Activated naive CD4-positive, alpha-beta T cell treated with anti-CD3 and anti-CD28 coated beads, Interleukin-2, amount 50 U/mL, for 72 hours (primary cell): ENCODE measurements around the gene SLC30A2. TPM values are rescaled to one million over a fixed set of nuclear protein-coding genes. Genes with fewer than 3 reads are reported as not detected.

Experiments
- ATAC-seq, 2 donors: fragments of 150-1000 bp; cut with Tn5 transposase; 2 replicates each; pipeline ENCODE4 v1.10.0; 2021; ENCODE audit warnings: mild to moderate bottlenecking in 2 of 2, moderate library complexity in 2 of 2
- DNase-seq, 2 donors: peaks; one replicate each; pipeline ENCODE4 v3.0.0; 2021 to 2022; ENCODE audit warnings: low spot score in 2 of 2
- H3K27ac Mint-ChIP-seq, 2 donors: one replicate each; pipeline ENCODE4 v1.8.0; 2022; ENCODE audit warnings: mild to moderate bottlenecking in 2 of 2, mixed read lengths in 2 of 2
- H3K36me3 Mint-ChIP-seq, 2 donors: one replicate each; pipeline ENCODE4 v1.8.0; 2022; ENCODE audit warnings: mixed read lengths in 2 of 2
- H3K9me3 Mint-ChIP-seq, 2 donors: one replicate each; pipeline ENCODE4 v1.8.0; 2022; ENCODE audit warnings: mixed read lengths in 2 of 2
- total RNA-seq, 2 donors: library from RNA; stranded (reverse); gene quantifications; one replicate each; pipeline ENCODE4 v1.2.3, GENCODE V29; 2022

SLC30A2 gene
- total RNA-seq, 2 donors from 2014 or later: not detected

GRCh38 chr1:26034504-26035202 lies 11.3 kb downstream of the SLC30A2 start:
- Mint-ChIP-seq H3K27ac (no peak overlapping the region), H3K36me3 (no peaks in the 10 kb centered on the region), H3K9me3 (no peaks in the 10 kb centered on the region)
- ATAC-seq: no peak
- no peak for DNase-seq

- Mint-ChIP-seq H3K27ac (no peak overlapping the region), H3K9me3 (no peaks in the 10 kb centered on the region), H3K36me3 (no peaks in the 10 kb centered on the region)
- DNase-seq (no peak), ATAC-seq (no peak)
Measured at GRCh38 chr1:26032656-26033357, 13.1 kb downstream of the SLC30A2 start.

- Mint-ChIP-seq H3K36me3 (no peaks in the 10 kb centered on the region), H3K9me3 (no peaks in the 10 kb centered on the region), H3K27ac (no peak overlapping the region)
- ATAC-seq: no peak
- no peak for DNase-seq
Measured at GRCh38 chr1:26031611-26032220, 14.2 kb downstream of the SLC30A2 start.

GRCh38 chr1:26031196-26031595 lies 14.7 kb downstream of the SLC30A2 start:
- no peaks in the 10 kb centered on the region for H3K9me3 Mint-ChIP-seq
- H3K36me3 Mint-ChIP-seq: no peaks in the 10 kb centered on the region
- H3K27ac Mint-ChIP-seq: peak overlapping the region in 1 of 2 donors; percentile 56
- DNase-seq (no peak), ATAC-seq (no peak)

- DNase-seq: no peak
Measured at GRCh38 chr1:26029864-26030481, 15.9 kb downstream of the SLC30A2 start.

GRCh38 chr1:26029054-26029863 lies 16.7 kb downstream of the SLC30A2 start:
- no peak for ATAC-seq
- no peak overlapping the region for H3K27ac Mint-ChIP-seq
- no peak for DNase-seq
- no peaks in the 10 kb centered on the region for H3K36me3 Mint-ChIP-seq
- H3K9me3 Mint-ChIP-seq: no peaks in the 10 kb centered on the region

More at GRCh38 chr1:26029864-26030481, 15.9 kb downstream of the SLC30A2 start:
- Mint-ChIP-seq H3K9me3 (no peaks in the 10 kb centered on the region), H3K36me3 (no peaks in the 10 kb centered on the region), H3K27ac (no peak overlapping the region)
- no peak for ATAC-seq

GRCh38 chr1:26028490-26028980 lies 17.4 kb downstream of the SLC30A2 start:
- no peaks in the 10 kb centered on the region for H3K9me3 Mint-ChIP-seq
- ATAC-seq: no peak
- DNase-seq: no peak
- no peaks in the 10 kb centered on the region for H3K36me3 Mint-ChIP-seq
- no peak overlapping the region for H3K27ac Mint-ChIP-seq

GRCh38 chr1:26027716-26028489 lies 18.0 kb downstream of the SLC30A2 start:
- ATAC-seq (peak in 1 of 2 donors; percentile 54), DNase-seq (no peak)

GRCh38 chr1:26025517-26025916 lies 20.4 kb downstream of the SLC30A2 start:
- no peaks in the 10 kb centered on the region for H3K36me3 Mint-ChIP-seq
- no peaks in the 10 kb centered on the region for H3K9me3 Mint-ChIP-seq
- no peak overlapping the region for H3K27ac Mint-ChIP-seq
- no peak for DNase-seq
- ATAC-seq: no peak

More at GRCh38 chr1:26027716-26028489, 18.0 kb downstream of the SLC30A2 start:
- Mint-ChIP-seq H3K9me3 (no peaks in the 10 kb centered on the region), H3K27ac (no peak overlapping the region), H3K36me3 (no peaks in the 10 kb centered on the region)

- H3K36me3 Mint-ChIP-seq: no peaks in the 10 kb centered on the region
- H3K9me3 Mint-ChIP-seq: no peaks in the 10 kb centered on the region
- DNase-seq (no peak), ATAC-seq (no peak)
- no peak overlapping the region for H3K27ac Mint-ChIP-seq
Measured at GRCh38 chr1:26025060-26025459, 20.9 kb downstream of the SLC30A2 start.

GRCh38 chr1:26023826-26024225 lies 22.1 kb downstream of the SLC30A2 start:
- no peaks in the 10 kb centered on the region for H3K36me3 Mint-ChIP-seq
- H3K9me3 Mint-ChIP-seq: no peaks in the 10 kb centered on the region
- ATAC-seq: no peak

GRCh38 chr1:26023009-26023408 lies 22.9 kb downstream of the SLC30A2 start:
- H3K36me3 Mint-ChIP-seq: no peaks in the 10 kb centered on the region
- no peak overlapping the region for H3K27ac Mint-ChIP-seq
- H3K9me3 Mint-ChIP-seq: no peaks in the 10 kb centered on the region
- DNase-seq (no peak), ATAC-seq (no peak)

More at GRCh38 chr1:26023826-26024225, 22.1 kb downstream of the SLC30A2 start:
- no peak overlapping the region for H3K27ac Mint-ChIP-seq
- no peak for DNase-seq

- no peak for ATAC-seq
Measured at GRCh38 chr1:26022404-26022779, 23.5 kb downstream of the SLC30A2 start.

GRCh38 chr1:26021647-26022403 lies 24.1 kb downstream of the SLC30A2 start, which contains the start of gene EXTL1:
Gene EXTL1 (plus strand): TSS chr1:26021775. CDS start chr1:26022647, 872 bp downstream.
- no peak for ATAC-seq

More at GRCh38 chr1:26022404-26022779, 23.5 kb downstream of the SLC30A2 start:
- H3K27ac Mint-ChIP-seq: no peak overlapping the region
- H3K36me3 Mint-ChIP-seq: no peaks in the 10 kb centered on the region
- no peak for DNase-seq
- H3K9me3 Mint-ChIP-seq: no peaks in the 10 kb centered on the region

More at GRCh38 chr1:26021647-26022403, 24.1 kb downstream of the SLC30A2 start, which contains the start of gene EXTL1:
- no peak for DNase-seq
- Mint-ChIP-seq H3K9me3 (no peaks in the 10 kb centered on the region), H3K36me3 (no peaks in the 10 kb centered on the region), H3K27ac (peak within 1 kb of the TSS; percentile 32 to 56)
